ENCODE measurements around the gene SIX3.
A peak's percentile ranks its signal among the peaks of the same experiment; 100 is the strongest.

Gene SIX3

GRCh38 chr2:44930274-44931197 is 11.0 kb upstream of the SIX3 start:
- DNase-seq, result no peak

GRCh38 chr2:44931198-44931780 is 10.2 kb upstream of the SIX3 start:
- DNase-seq, result peak in 7 of 51 donors; percentile 13 to 59 (median 42)

- DNase-seq, result no peak
These were observed 9.4 kb upstream of the SIX3 start for GRCh38 chr2:44932079-44932478.

GRCh38 chr2:44932564-44933392 is 8.7 kb upstream of the SIX3 start:
- no peak for DNase-seq

- DNase-seq, result peak in 1 of 51 donors; percentile 20
These were observed 8.0 kb upstream of the SIX3 start for GRCh38 chr2:44933434-44933951.

GRCh38 chr2:44934038-44934982 is 7.2 kb upstream of the SIX3 start:
- DNase-seq, result no peak

GRCh38 chr2:44934983-44935728 is 6.3 kb upstream of the SIX3 start:
- no peak for DNase-seq

GRCh38 chr2:44935729-44936098 is 5.8 kb upstream of the SIX3 start:
- no peak for DNase-seq

GRCh38 chr2:44936275-44936674 is 5.2 kb upstream of the SIX3 start:
- peak in 1 of 51 donors; percentile 31 for DNase-seq

- DNase-seq, result peak in 1 of 51 donors; percentile 56
These were observed 4.5 kb upstream of the SIX3 start for GRCh38 chr2:44936715-44937687.

- peak in 15 of 51 donors; percentile 21 to 75 (median 47) for DNase-seq
These were observed 3.7 kb upstream of the SIX3 start for GRCh38 chr2:44937688-44938240.

- peak in 2 of 51 donors; percentile 31 to 33 for DNase-seq
These were observed 3.0 kb upstream of the SIX3 start for GRCh38 chr2:44938287-44939105.

GRCh38 chr2:44939106-44940048 is 2.1 kb upstream of the SIX3 start:
- DNase-seq, result peak in 1 of 51 donors; percentile 17

GRCh38 chr2:44940049-44940494 is 1.4 kb upstream of the SIX3 start:
- DNase-seq, result no peak

GRCh38 chr2:44940732-44941464 is 604 bp upstream of the SIX3 start:
- DNase-seq, result peak in 1 of 51 donors; percentile 38
